Activated naive CD4-positive, alpha-beta T cell treated with anti-CD3 and anti-CD28 coated beads for 36 hours (primary cell): Measurements from ENCODE around the gene EPHB3. TPM values are rescaled to one million over a fixed set of nuclear protein-coding genes. Genes with fewer than 3 reads are reported as not detected.

Experiments
- CTCF ChIA-PET: fragments of 350-600 bp; sonication (Branson Sonifier 250); formaldehyde crosslinking; loops from one replicate; lab custom pipeline; 2021; ENCODE audit warnings: antibody characterized with exemption; lab: Charles Lee
- DNase-seq: peaks from one replicate; pipeline ENCODE4 v3.0.0-alpha.2; 2020
- H3K27ac Mint-ChIP-seq: one replicate; pipeline ENCODE4 v1.8.0; 2021; ENCODE audit warnings: mild to moderate bottlenecking, mixed read lengths
- H3K27me3 Mint-ChIP-seq: one replicate; pipeline ENCODE4 v1.8.0; 2021; ENCODE audit warnings: low read depth, mixed read lengths
- H3K36me3 Mint-ChIP-seq: one replicate; pipeline ENCODE4 v1.8.0; 2021; ENCODE audit warnings: low read depth, mixed read lengths
- H3K4me1 Mint-ChIP-seq: one replicate; pipeline ENCODE4 v1.8.0; 2021; ENCODE audit warnings: low read depth, mixed read lengths
- H3K4me3 Mint-ChIP-seq: one replicate; pipeline ENCODE4 v1.8.0; 2021; ENCODE audit warnings: mild to moderate bottlenecking, moderate library complexity, mixed read lengths
- H3K9me3 Mint-ChIP-seq: one replicate; pipeline ENCODE4 v1.8.0; 2021; ENCODE audit warnings: mixed read lengths
- intact Hi-C: fragments of 100-400 bp; cut with micrococcal nuclease; formaldehyde crosslinking; loops from one replicate; pipeline ENCODE4 v1.15.1; 2023
- total RNA-seq, 2 experiments: library from RNA; stranded (reverse); gene quantifications; one replicate each; pipeline ENCODE4 v1.2.3, GENCODE V29; 2021

Gene EPHB3
- total RNA-seq, 2 experiments from 2014 or later, result not detected

GRCh38 chr3:184586851-184587250, 25.3 kb downstream of the EPHB3 start:
- Mint-ChIP-seq H3K36me3 (no peaks in the 10 kb centered on the region), H3K4me1 (no peaks in the 10 kb centered on the region), H3K4me3 (no peak overlapping the region), H3K27me3 (peaks cover 17% of the 10 kb centered on the region), H3K9me3 (no peaks in the 10 kb centered on the region), H3K27ac (no peak overlapping the region)
- no peak for DNase-seq
- intact Hi-C loops, result no loop called here
- CTCF ChIA-PET, result no interaction called here

- intact Hi-C loops, result no loop called here
- CTCF ChIA-PET, result no interaction called here
These were observed 27.2 kb downstream of the EPHB3 start for GRCh38 chr3:184588776-184589175.

GRCh38 chr3:184590795-184591194, 29.2 kb downstream of the EPHB3 start:
- intact Hi-C loops, result no loop called here
- CTCF ChIA-PET, result no interaction called here

More at GRCh38 chr3:184588776-184589175, 27.2 kb downstream of the EPHB3 start:
- peaks cover 7% of the 10 kb centered on the region for H3K27me3 Mint-ChIP-seq
- no peaks in the 10 kb centered on the region for H3K36me3 Mint-ChIP-seq
- no peaks in the 10 kb centered on the region for H3K9me3 Mint-ChIP-seq
- DNase-seq, result no peak
- no peak overlapping the region for H3K4me3 Mint-ChIP-seq
- H3K27ac Mint-ChIP-seq, result no peak overlapping the region
- no peaks in the 10 kb centered on the region for H3K4me1 Mint-ChIP-seq

GRCh38 chr3:184591789-184592188, 30.2 kb downstream of the EPHB3 start:
- DNase-seq, result no peak
- Mint-ChIP-seq H3K36me3 (no peaks in the 10 kb centered on the region), H3K27ac (no peak overlapping the region), H3K9me3 (no peaks in the 10 kb centered on the region), H3K4me1 (no peaks in the 10 kb centered on the region), H3K4me3 (no peak overlapping the region), H3K27me3 (no peaks in the 10 kb centered on the region)
- CTCF ChIA-PET, result no interaction called here
- intact Hi-C loops, result no loop called here

More at GRCh38 chr3:184590795-184591194, 29.2 kb downstream of the EPHB3 start:
- H3K4me1 Mint-ChIP-seq, result no peaks in the 10 kb centered on the region
- no peak for DNase-seq
- no peaks in the 10 kb centered on the region for H3K9me3 Mint-ChIP-seq
- H3K27me3 Mint-ChIP-seq, result no peaks in the 10 kb centered on the region
- no peak overlapping the region for H3K27ac Mint-ChIP-seq
- H3K36me3 Mint-ChIP-seq, result no peaks in the 10 kb centered on the region
- no peak overlapping the region for H3K4me3 Mint-ChIP-seq

GRCh38 chr3:184592371-184593219, 31.0 kb downstream of the EPHB3 start:
- H3K4me3 Mint-ChIP-seq, result no peak overlapping the region
- H3K36me3 Mint-ChIP-seq, result no peaks in the 10 kb centered on the region
- no peak for DNase-seq
- H3K9me3 Mint-ChIP-seq, result no peaks in the 10 kb centered on the region
- H3K27me3 Mint-ChIP-seq, result no peaks in the 10 kb centered on the region
- intact Hi-C loops, result no loop called here
- no peak overlapping the region for H3K27ac Mint-ChIP-seq
- CTCF ChIA-PET, result interaction anchor here (0.7 kb wide), 1 partner anchor 134 kb away, joined by 4 read pairs; no protein-coding TSS in a partner anchor
- H3K4me1 Mint-ChIP-seq, result no peaks in the 10 kb centered on the region

GRCh38 chr3:184593220-184593927, 31.8 kb downstream of the EPHB3 start:
- Mint-ChIP-seq H3K4me1 (no peaks in the 10 kb centered on the region), H3K4me3 (no peak overlapping the region), H3K27ac (no peak overlapping the region), H3K9me3 (no peaks in the 10 kb centered on the region), H3K36me3 (no peaks in the 10 kb centered on the region), H3K27me3 (no peaks in the 10 kb centered on the region)
- CTCF ChIA-PET, result no interaction called here
- intact Hi-C loops, result no loop called here
- DNase-seq, result no peak

GRCh38 chr3:184593928-184594303, 32.3 kb downstream of the EPHB3 start:
- Mint-ChIP-seq H3K4me3 (no peak overlapping the region), H3K9me3 (no peaks in the 10 kb centered on the region), H3K27me3 (no peaks in the 10 kb centered on the region), H3K4me1 (no peaks in the 10 kb centered on the region), H3K27ac (no peak overlapping the region), H3K36me3 (no peaks in the 10 kb centered on the region)
- DNase-seq, result no peak
- intact Hi-C loops, result no loop called here
- CTCF ChIA-PET, result no interaction called here

GRCh38 chr3:184594371-184595001, 32.9 kb downstream of the EPHB3 start:
- no peaks in the 10 kb centered on the region for H3K27me3 Mint-ChIP-seq
- CTCF ChIA-PET, result no interaction called here
- H3K36me3 Mint-ChIP-seq, result no peaks in the 10 kb centered on the region
- no peak overlapping the region for H3K27ac Mint-ChIP-seq
- H3K4me1 Mint-ChIP-seq, result no peaks in the 10 kb centered on the region
- intact Hi-C loops, result no loop called here
- no peaks in the 10 kb centered on the region for H3K9me3 Mint-ChIP-seq
- no peak overlapping the region for H3K4me3 Mint-ChIP-seq
- DNase-seq, result no peak

- Mint-ChIP-seq H3K4me3 (no peak overlapping the region), H3K27me3 (peaks cover 3% of the 10 kb centered on the region), H3K4me1 (no peaks in the 10 kb centered on the region), H3K9me3 (no peaks in the 10 kb centered on the region), H3K27ac (no peak overlapping the region), H3K36me3 (no peaks in the 10 kb centered on the region)
- DNase-seq, result no peak
- CTCF ChIA-PET, result no interaction called here
- intact Hi-C loops, result no loop called here
These were observed 34.1 kb downstream of the EPHB3 start for GRCh38 chr3:184595726-184596125.

- H3K9me3 Mint-ChIP-seq, result no peaks in the 10 kb centered on the region
- no peaks in the 10 kb centered on the region for H3K36me3 Mint-ChIP-seq
- intact Hi-C loops, result no loop called here
- no peak overlapping the region for H3K4me3 Mint-ChIP-seq
- peaks cover 8% of the 10 kb centered on the region for H3K27me3 Mint-ChIP-seq
- no peak for DNase-seq
- CTCF ChIA-PET, result no interaction called here
- no peaks in the 10 kb centered on the region for H3K4me1 Mint-ChIP-seq
- H3K27ac Mint-ChIP-seq, result no peak overlapping the region
These were observed 34.6 kb downstream of the EPHB3 start for GRCh38 chr3:184596233-184596632.

- intact Hi-C loops, result no loop called here
- Mint-ChIP-seq H3K4me1 (no peaks in the 10 kb centered on the region), H3K9me3 (no peaks in the 10 kb centered on the region), H3K27me3 (peaks cover 10% of the 10 kb centered on the region), H3K4me3 (no peak overlapping the region), H3K36me3 (no peaks in the 10 kb centered on the region), H3K27ac (no peak overlapping the region)
- no peak for DNase-seq
- CTCF ChIA-PET, result interaction anchor here (0.6 kb wide), 1 partner anchor 17 kb away, joined by 3 read pairs; no protein-coding TSS in a partner anchor
These were observed 35.4 kb downstream of the EPHB3 start for GRCh38 chr3:184596886-184597575.
